ENCODE results near the gene NDUFA11. TPM values are rescaled to one million over a fixed set of nuclear protein-coding genes. Genes with fewer than 3 reads are reported as not detected.

The NDUFA11 gene
- total and polyA plus RNA-seq, 2 of the 13 experiments (the other 11 are each of a cell fraction or from before 2014, with no cell fraction given), result 286 to 378 TPM

DNA sequence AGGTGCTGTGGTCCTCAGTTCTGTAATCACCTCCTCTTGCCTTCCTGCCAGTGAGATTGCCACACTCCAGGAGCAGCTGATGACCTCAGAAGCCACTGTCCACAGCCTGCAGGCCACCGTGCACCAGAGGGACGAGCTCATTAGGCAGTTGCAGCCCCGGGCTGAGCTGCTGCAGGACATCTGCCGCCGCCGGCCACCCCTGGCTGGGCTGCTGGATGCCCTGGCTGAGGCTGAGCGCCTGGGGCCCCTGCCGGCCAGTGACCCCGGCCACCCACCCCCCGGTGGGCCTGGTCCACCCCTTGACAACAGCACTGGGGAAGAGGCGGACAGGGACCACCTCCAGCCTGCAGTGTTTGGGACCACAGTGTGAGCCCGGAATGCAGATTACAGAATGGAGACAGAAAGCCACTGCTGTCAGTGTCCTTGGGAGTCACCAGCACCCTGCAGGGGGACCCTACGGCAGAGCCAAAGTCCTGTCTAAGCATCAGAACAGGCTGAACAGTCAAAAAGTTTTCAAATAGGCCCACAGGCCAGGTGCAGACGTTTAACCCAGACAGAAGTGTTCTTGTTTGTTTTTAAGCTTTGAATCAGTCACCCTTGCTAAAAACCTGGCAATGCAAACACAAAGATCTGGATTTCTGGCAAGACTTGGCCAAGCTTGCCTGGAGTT is 5.3 kb upstream of the NDUFA11 start (continued):
- TF ChIP-seq ZNF501 (CRISPR knock-in tag; IDR thresholded peaks at IDR 0.05) (no peak; the same call in 1 of the 2 replicates), ZBTB25 (CRISPR knock-in tag; IDR thresholded peaks at IDR 0.05) (no peak), REL (CRISPR knock-in tag; conservative IDR thresholded peaks at IDR 0.05) (no peak), ZNF414 (CRISPR knock-in tag; IDR thresholded peaks at IDR 0.05) (0 out of 2 replicates have a peak, but pooled peaks have one; percentile 1), ZNF20 (CRISPR knock-in tag; IDR thresholded peaks at IDR 0.05) (no peak), ELF3 (CRISPR knock-in tag; IDR thresholded peaks at IDR 0.05) (no peak), NR2C2 (CRISPR knock-in tag; IDR thresholded peaks at IDR 0.05; ENCODE audit: borderline replicate concordance) (no peak), ZSCAN21 (CRISPR knock-in tag; IDR thresholded peaks at IDR 0.05; ENCODE audit: borderline replicate concordance) (no peak; the same call in 1 of the 2 replicates), CHD4 (IDR thresholded peaks at IDR 0.05; ENCODE audit: borderline replicate concordance, low read length) (no peak), CTCF (CRISPR knock-in tag; IDR thresholded peaks at IDR 0.05) (peak; percentile 50), NFYB (CRISPR knock-in tag; IDR thresholded peaks at IDR 0.05) (no peak), BRCA1 (CRISPR knock-in tag; IDR thresholded peaks at IDR 0.05) (no peak), GABPA (IDR thresholded peaks at IDR 0.05; ENCODE audit: low read depth, low read length) (no peak), GABPA (CRISPR knock-in tag; IDR thresholded peaks at IDR 0.05; ENCODE audit: low read depth) (no peak), MBD4 (IDR thresholded peaks at IDR 0.05; ENCODE audit: borderline replicate concordance, low read length) (no peak), ARID3A (IDR thresholded peaks at IDR 0.05; ENCODE audit: low read depth, low read length) (no peak), SETDB1 (CRISPR knock-in tag; IDR thresholded peaks at IDR 0.05; ENCODE audit: borderline replicate concordance) (no peak), RNF2 (conservative IDR thresholded peaks at IDR 0.05; ENCODE audit: low read depth) (no peak), EED (CRISPR knock-in tag; IDR thresholded peaks at IDR 0.05) (no peak), ADNP (CRISPR knock-in tag; IDR thresholded peaks at IDR 0.05) (no peak), KLF9 (CRISPR knock-in tag; IDR thresholded peaks at IDR 0.05; ENCODE audit: low read depth) (no peak), GMEB2 (CRISPR knock-in tag; IDR thresholded peaks at IDR 0.05; ENCODE audit: low read depth) (no peak)
